Hepatocyte (in vitro differentiated cells): ENCODE measurements around the gene CREB3. TPM values are rescaled to one million over a fixed set of nuclear protein-coding genes. Genes with fewer than 3 reads are reported as not detected.

Source experiments
- DNase-seq: peaks from one replicate; pipeline ENCODE4 v3.0.0-alpha.2; 2016; ENCODE audit warnings: low spot score
- H2AFZ ChIP-seq: fragments of 200-600 bp; sonication (generic); 2 replicates; pipeline ENCODE4 v1.6.0; 2016; ENCODE audit warnings: antibody characterized with exemption, mild to moderate bottlenecking
- H3K27ac ChIP-seq: fragments of 200-600 bp; sonication (generic); 2 replicates; pipeline ENCODE4 v1.5.1; 2016; ENCODE audit warnings: mild to moderate bottlenecking
- H3K27me3 ChIP-seq: fragments of 200-600 bp; sonication (generic); 2 replicates; pipeline ENCODE4 v1.6.1; 2016
- H3K36me3 ChIP-seq: fragments of 200-600 bp; sonication (generic); replicated peaks from 2 replicates; pipeline ENCODE4 v1.5.1; 2016; ENCODE audit warnings: low read depth; ENCODE audit not compliant: insufficient read depth
- H3K4me1 ChIP-seq: fragments of 200-600 bp; sonication (generic); 2 replicates; pipeline ENCODE4 v1.5.1; 2016; ENCODE audit warnings: mild to moderate bottlenecking, moderate library complexity; ENCODE audit not compliant: insufficient read depth
- H3K4me2 ChIP-seq: fragments of 200-600 bp; sonication (generic); 2 replicates; pipeline ENCODE4 v1.6.0; 2016
- H3K4me3 ChIP-seq: fragments of 200-600 bp; sonication (generic); 2 replicates; pipeline ENCODE4 v1.5.1; 2016; ENCODE audit warnings: mild to moderate bottlenecking
- H3K79me2 ChIP-seq: fragments of 200-600 bp; sonication (generic); 2 replicates; pipeline ENCODE4 v1.6.0; 2017; ENCODE audit warnings: mild to moderate bottlenecking
- H3K9me2 ChIP-seq: fragments of 200-600 bp; sonication (generic); replicated peaks from 2 replicates; pipeline ENCODE4 v1.6.0; 2017; ENCODE audit warnings: mild to moderate bottlenecking; ENCODE audit not compliant: insufficient read depth
- H3K9me3 ChIP-seq: fragments of 200-600 bp; sonication (generic); 2 replicates; pipeline ENCODE4 v1.5.1; 2016; ENCODE audit warnings: low read depth, mild to moderate bottlenecking
- H4K20me1 ChIP-seq: fragments of 200-600 bp; sonication (generic); 2 replicates; pipeline ENCODE4 v1.6.0; 2016; ENCODE audit warnings: mild to moderate bottlenecking; ENCODE audit not compliant: insufficient read depth, poor library complexity, severe bottlenecking
- EZH2 ChIP-seq: fragments of 200-600 bp; sonication (generic); IDR thresholded peaks from 2 replicates; pipeline ENCODE4 v1.6.1; 2016; ENCODE audit warnings: antibody characterized with exemption, mild to moderate bottlenecking, borderline replicate concordance
- EZH2phosphoT487 ChIP-seq: fragments of 200-600 bp; sonication (generic); IDR thresholded peaks from one replicate; pipeline ENCODE4 v1.6.1; 2018; ENCODE audit warnings: antibody characterized with exemption, mild to moderate bottlenecking, low read depth, moderate library complexity; ENCODE audit not compliant: unreplicated experiment, severe bottlenecking
- WGBS: methylation state at CpG from one replicate; pipeline ENCODE4 v1.1.6; 2016; ENCODE audit warnings: low lambda C conversion rate; ENCODE audit errors: missing lambda C conversion rate; 5-methylcytosine and 5-hydroxymethylcytosine counted together
- polyA plus RNA-seq: library from polyadenylated mRNA; unstranded; fragments of >200 nt; fragmentation: Nextera tagmentation; extraction: Ambion mirVana; gene quantifications from 2 replicates; pipeline ENCODE4 v1.2.1, GENCODE V29; 2016
- total RNA-seq: library from RNA; depleted of rRNA; stranded (reverse); fragments of >200 nt; gene quantifications from 2 replicates; pipeline ENCODE4 v1.2.3, GENCODE V29; 2014
- TF ChIP-seq, protein P1 (sequence below): fragments of 200-600 bp; sonication (generic); IDR thresholded peaks from 2 replicates; pipeline ENCODE4 v1.5.1; 2016; ENCODE audit warnings: antibody characterized with exemption, mild to moderate bottlenecking; ENCODE audit not compliant: poor library complexity

The CREB3 gene, protein sequence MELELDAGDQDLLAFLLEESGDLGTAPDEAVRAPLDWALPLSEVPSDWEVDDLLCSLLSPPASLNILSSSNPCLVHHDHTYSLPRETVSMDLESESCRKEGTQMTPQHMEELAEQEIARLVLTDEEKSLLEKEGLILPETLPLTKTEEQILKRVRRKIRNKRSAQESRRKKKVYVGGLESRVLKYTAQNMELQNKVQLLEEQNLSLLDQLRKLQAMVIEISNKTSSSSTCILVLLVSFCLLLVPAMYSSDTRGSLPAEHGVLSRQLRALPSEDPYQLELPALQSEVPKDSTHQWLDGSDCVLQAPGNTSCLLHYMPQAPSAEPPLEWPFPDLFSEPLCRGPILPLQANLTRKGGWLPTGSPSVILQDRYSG
- total RNA-seq (54.6 and 69.6 TPM in 2 replicates), polyA plus RNA-seq (79.8 and 79.9 TPM in 2 replicates)

DNA sequence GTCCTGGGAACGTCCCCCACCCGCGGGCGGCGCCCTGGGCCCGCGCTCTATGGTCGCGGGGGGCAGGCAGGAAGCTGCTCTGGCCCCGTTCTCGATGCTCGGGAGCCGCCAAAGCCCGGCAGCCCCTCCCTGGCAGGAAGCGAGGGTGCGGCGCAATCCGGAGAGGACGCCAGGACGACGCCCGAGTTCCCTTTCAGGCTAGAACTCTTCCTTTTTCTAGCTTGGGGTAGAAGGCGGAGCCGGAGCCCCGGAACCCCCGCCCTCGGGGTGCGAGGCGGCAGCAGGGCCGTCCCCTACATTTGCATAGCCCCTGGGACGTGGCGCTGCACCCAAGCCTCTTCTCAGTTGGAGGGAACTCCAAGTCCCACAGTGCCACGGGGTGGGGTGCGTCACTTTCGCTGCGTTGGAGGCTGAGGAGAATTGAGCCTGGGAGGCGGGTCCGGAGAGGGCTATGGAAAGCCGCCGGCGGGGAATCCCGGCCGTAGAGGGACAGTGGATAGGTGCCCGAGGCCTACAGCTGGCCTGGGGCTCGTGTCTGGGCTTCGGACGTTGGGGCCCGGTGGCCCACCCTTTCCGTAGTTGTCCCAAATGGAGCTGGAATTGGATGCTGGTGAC lies at the start of gene CREB3, which contains the start of gene TLN1:
CREB3 (plus strand) TSS at position 482 of the 615 bp plus-strand sequence; CDS start at position 589, 107 bp downstream.
TLN1 (minus strand) TSS at position 11 of the 615 bp plus-strand sequence. CDS start 6,501 bp downstream, outside the sequence.
- 2% methylated on average over 49 of the region's 49 CpGs for WGBS
- Histone ChIP-seq H3K4me3 (peak within 1 kb of the TSS; percentile 84), H4K20me1 (peaks cover 25% of the 10 kb centered on the region), H3K4me1 (peaks cover 52% of the 10 kb centered on the region), H3K27me3 (no peaks in the 10 kb centered on the region), H3K4me2 (peak within 1 kb of the TSS; percentile 89), H3K79me2 (peaks cover 69% of the 10 kb centered on the region), H2AFZ (peak within 1 kb of the TSS; percentile 55), H3K27ac (peak within 1 kb of the TSS; percentile 95), H3K36me3 (no peaks in the 10 kb centered on the region), H3K9me3 (no peaks in the 10 kb centered on the region), H3K9me2 (no peaks in the 10 kb centered on the region)
- peak; percentile 98 for DNase-seq
- TF ChIP-seq, protein P1, sequence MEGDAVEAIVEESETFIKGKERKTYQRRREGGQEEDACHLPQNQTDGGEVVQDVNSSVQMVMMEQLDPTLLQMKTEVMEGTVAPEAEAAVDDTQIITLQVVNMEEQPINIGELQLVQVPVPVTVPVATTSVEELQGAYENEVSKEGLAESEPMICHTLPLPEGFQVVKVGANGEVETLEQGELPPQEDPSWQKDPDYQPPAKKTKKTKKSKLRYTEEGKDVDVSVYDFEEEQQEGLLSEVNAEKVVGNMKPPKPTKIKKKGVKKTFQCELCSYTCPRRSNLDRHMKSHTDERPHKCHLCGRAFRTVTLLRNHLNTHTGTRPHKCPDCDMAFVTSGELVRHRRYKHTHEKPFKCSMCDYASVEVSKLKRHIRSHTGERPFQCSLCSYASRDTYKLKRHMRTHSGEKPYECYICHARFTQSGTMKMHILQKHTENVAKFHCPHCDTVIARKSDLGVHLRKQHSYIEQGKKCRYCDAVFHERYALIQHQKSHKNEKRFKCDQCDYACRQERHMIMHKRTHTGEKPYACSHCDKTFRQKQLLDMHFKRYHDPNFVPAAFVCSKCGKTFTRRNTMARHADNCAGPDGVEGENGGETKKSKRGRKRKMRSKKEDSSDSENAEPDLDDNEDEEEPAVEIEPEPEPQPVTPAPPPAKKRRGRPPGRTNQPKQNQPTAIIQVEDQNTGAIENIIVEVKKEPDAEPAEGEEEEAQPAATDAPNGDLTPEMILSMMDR, result no peak
- no peak for TF ChIP-seq EZH2phosphoT487
- no peak for TF ChIP-seq EZH2

DNA sequence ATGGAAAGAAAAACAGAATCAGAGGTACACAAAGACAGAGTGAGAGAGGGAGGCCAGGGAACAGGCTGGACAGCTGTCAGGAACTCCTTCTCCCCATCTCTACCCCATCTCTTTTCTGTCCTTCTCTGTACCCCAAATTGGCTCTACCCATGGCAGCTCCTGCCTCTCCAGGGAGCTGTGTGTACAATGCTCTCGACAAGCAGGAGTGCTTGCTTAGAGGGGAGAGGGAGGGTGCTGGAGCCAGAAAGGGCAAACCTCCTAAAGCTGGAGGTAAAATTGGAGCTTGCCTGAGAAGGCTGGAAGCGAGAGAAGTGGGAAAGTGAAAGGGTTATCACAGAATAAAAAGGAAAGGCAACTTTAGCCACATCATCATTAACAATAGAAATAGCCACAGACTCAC lies 49.1 kb upstream of the CREB3 start:
- Histone ChIP-seq H4K20me1 (no peaks in the 10 kb centered on the region), H3K4me3 (no peak overlapping the region), H3K4me2 (no peak overlapping the region), H3K36me3 (no peaks in the 10 kb centered on the region), H3K9me2 (no peaks in the 10 kb centered on the region), H3K4me1 (peaks cover under 1% of the 10 kb centered on the region), H3K79me2 (no peaks in the 10 kb centered on the region), H3K27me3 (no peaks in the 10 kb centered on the region), H3K9me3 (no peaks in the 10 kb centered on the region), H2AFZ (no peak overlapping the region), H3K27ac (no peak overlapping the region)
- DNase-seq, result no peak
- TF ChIP-seq EZH2phosphoT487 (no peak), EZH2 (no peak)
- TF ChIP-seq, protein P1, result no peak
- 87% methylated on average over 2 of the region's 2 CpGs for WGBS

DNA sequence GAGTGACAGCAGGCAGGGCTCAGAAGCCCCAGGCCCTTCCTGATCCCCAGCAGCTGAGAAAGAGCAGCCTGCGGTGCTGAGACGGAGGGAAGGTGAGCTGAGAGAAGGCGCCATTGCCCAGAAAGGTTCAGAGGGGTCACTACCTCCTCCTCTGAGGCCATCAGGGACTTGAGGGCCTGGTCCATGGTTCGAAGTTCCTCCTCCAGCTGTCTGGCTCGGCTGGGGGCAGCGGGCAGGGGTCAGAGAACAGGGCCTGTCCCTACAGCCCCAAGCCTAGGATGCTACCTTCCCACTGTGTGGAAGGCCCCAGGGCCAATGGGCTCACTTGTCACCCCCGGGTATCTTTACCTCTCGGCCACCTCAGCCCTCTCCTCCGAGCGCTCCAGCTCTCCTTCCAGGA lies 47.5 kb upstream of the CREB3 start:
- Histone ChIP-seq H3K4me2 (no peak overlapping the region), H2AFZ (no peak overlapping the region), H3K9me2 (no peaks in the 10 kb centered on the region), H3K27ac (no peak overlapping the region), H3K4me1 (peaks cover 13% of the 10 kb centered on the region), H3K79me2 (peaks cover 3% of the 10 kb centered on the region), H3K9me3 (no peaks in the 10 kb centered on the region), H3K27me3 (no peaks in the 10 kb centered on the region), H3K4me3 (no peak overlapping the region), H3K36me3 (no peaks in the 10 kb centered on the region), H4K20me1 (no peaks in the 10 kb centered on the region)
- TF ChIP-seq EZH2phosphoT487 (no peak), EZH2 (no peak)
- TF ChIP-seq, protein P1, result no peak
- DNase-seq, result no peak
- 97% methylated on average over 10 of the region's 10 CpGs for WGBS
